NB4 (cell line): ENCODE results near the gene MBD3L4.

ENCODE experiments used
- DNase-seq: peaks from one replicate; pipeline ENCODE4 v3.0.0; 2010; ENCODE audit warnings: low read depth
- H3K4me3 ChIP-seq: one replicate; pipeline ENCODE4 v1.5.1; 2011; ENCODE audit warnings: mild to moderate bottlenecking, low read depth, low read length, moderate library complexity
- CTCF ChIP-seq: IDR thresholded peaks from one replicate; pipeline ENCODE4 v1.5.1; 2012; ENCODE audit warnings: low read depth, low read length
- MAX ChIP-seq: IDR thresholded peaks from 2 replicates; pipeline ENCODE4 v1.6.1; 2011; ENCODE audit warnings: low read depth, low read length
- MYC ChIP-seq: IDR thresholded peaks from 2 replicates; pipeline ENCODE4 v1.6.1; 2011; ENCODE audit warnings: low read depth, low read length
- POLR2A ChIP-seq: IDR thresholded peaks from 2 replicates; pipeline ENCODE4 v1.6.1; 2011; ENCODE audit warnings: mild to moderate bottlenecking; ENCODE audit not compliant: insufficient read length; ENCODE audit errors: extremely low read depth

MBD3L4 gene

GRCh38 chr19:7004313-7004931 is 35.6 kb downstream of the MBD3L4 start:
- DNase-seq = peak; percentile 67
- TF ChIP-seq CTCF = peak; percentile 63
- no peak for TF ChIP-seq POLR2A
- no peak overlapping the region for H3K4me3 ChIP-seq

- DNase-seq = no peak
- H3K4me3 ChIP-seq = no peak overlapping the region
- TF ChIP-seq POLR2A = no peak
- TF ChIP-seq MAX = no peak
- no peak for TF ChIP-seq MYC
- no peak for TF ChIP-seq CTCF
Measured at GRCh38 chr19:7000816-7001215, 39.2 kb downstream of the MBD3L4 start.

GRCh38 chr19:7000333-7000732 is 39.6 kb downstream of the MBD3L4 start:
- TF ChIP-seq CTCF (no peak), POLR2A (no peak), MYC (no peak), MAX (no peak)
- no peak for DNase-seq
- H3K4me3 ChIP-seq = no peak overlapping the region

- H3K4me3 ChIP-seq = no peak overlapping the region
- DNase-seq = peak; percentile 30
- no peak for TF ChIP-seq CTCF
- TF ChIP-seq POLR2A = no peak
- TF ChIP-seq MYC = no peak
Measured at GRCh38 chr19:6999933-7000332, 40.0 kb downstream of the MBD3L4 start.

GRCh38 chr19:6997679-6998445 is 42.1 kb downstream of the MBD3L4 start:
- peak; percentile 85 for DNase-seq
- peak overlapping the region; percentile 12 for H3K4me3 ChIP-seq
- no peak for TF ChIP-seq MYC
- no peak for TF ChIP-seq POLR2A
- no peak for TF ChIP-seq CTCF
- no peak for TF ChIP-seq MAX

GRCh38 chr19:6996810-6997209 is 43.2 kb downstream of the MBD3L4 start:
- DNase-seq = no peak
- TF ChIP-seq MYC (no peak), CTCF (no peak), POLR2A (no peak), MAX (no peak)
- H3K4me3 ChIP-seq = no peak overlapping the region
